ENCODE measurements around the gene EMILIN2. TPM values are rescaled to one million over a fixed set of nuclear protein-coding genes. Genes with fewer than 3 reads are reported as not detected.
"Not testable (repeated sequence)": the region's sequence is repeated elsewhere in the genome, so short reads cannot be mapped to it uniquely, and the experiment has no call there.

The EMILIN2 gene
- total and polyA plus RNA-seq, 2 of the 13 experiments (the other 11 are each of a cell fraction or from before 2014, with no cell fraction given) = 7.6 to 8.2 TPM

DNA sequence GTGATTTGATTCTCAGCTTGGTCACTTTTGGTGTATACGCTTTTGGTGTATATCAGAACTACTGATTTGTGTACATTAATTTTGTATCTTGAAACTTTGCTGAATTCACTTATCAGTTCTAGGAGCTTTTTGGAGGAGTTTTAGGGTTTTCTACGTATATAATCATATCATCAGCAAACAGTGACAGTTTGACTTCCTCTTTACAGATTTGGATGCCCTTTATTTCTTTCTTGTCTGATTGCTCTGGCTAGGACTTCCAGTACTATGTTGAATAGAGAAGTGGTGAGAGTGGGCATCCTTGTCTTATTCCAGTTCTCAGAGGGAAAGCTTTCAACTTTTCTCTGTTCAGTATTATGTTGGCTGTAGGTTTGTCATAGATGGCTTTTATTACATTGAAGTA, 19.7 kb downstream of the EMILIN2 start:
- in situ Hi-C loops (cut with HindIII; ENCODE audit: extremely low pct_ligation_motif_present, low pct_unique_long_range_greater_than_20kb); DNase-seq (ENCODE audit: low spot score); BruUV-seq (replicated peaks); H3K9me3 ChIP-seq (ENCODE audit: low read length); H3K9ac ChIP-seq (ENCODE audit: insufficient read depth, low read depth, low read length); H2AFZ ChIP-seq (ENCODE audit: low read length); POLR2A ChIA-PET; H3K4me3 ChIP-seq (replicated peaks in 1 of 3; ENCODE audit: insufficient read depth in 1 of 3, low read depth in 2 of 3, low read length in 3 of 3); H3K27me3 ChIP-seq (ENCODE audit: control insufficient read depth in 1 of 2, insufficient read depth in 2 of 2, low read length in 2 of 2); CTCF ChIA-PET (ENCODE audit: low intra/inter-chr PET ratio, low total read pairs); H3K27ac ChIP-seq (ENCODE audit: extremely low read length, insufficient read depth, low read length); FAIRE-seq; intact Hi-C loops (cut with micrococcal nuclease; ENCODE audit: unreplicated experiment); H4K20me1 ChIP-seq (ENCODE audit: insufficient read depth, low read length); H3K36me3 ChIP-seq (replicated peaks in 1 of 2; ENCODE audit: control insufficient read depth in 1 of 2, insufficient read depth in 2 of 2, low read length in 2 of 2); H3K79me2 ChIP-seq (ENCODE audit: insufficient read depth, low read length); H3K4me1 ChIP-seq (ENCODE audit: insufficient read depth, low read length); ATAC-seq; H3K4me2 ChIP-seq (ENCODE audit: low read depth, low read length): not testable (repeated sequence)
- WGBS (ENCODE audit: low lambda C conversion rate) = 2% methylated on average over 2 of the region's 2 CpGs

DNA sequence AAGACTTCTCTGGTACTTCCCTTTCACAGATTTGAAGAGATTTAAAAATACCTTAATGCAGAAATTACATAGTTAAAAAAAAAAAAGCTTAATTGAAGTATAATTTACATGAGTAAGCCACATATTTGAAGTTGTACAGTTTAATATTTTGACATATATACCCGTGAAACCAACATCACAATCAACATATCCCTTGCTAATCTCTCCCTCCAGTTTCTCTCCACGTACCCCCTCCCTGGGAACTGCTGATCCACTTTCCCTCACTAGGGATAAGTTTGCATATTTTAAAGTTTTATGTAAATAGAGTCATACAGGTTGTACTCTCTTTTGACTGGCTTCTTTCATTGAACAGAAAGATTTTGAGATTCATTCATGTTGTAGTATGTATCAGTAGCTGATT, 22.4 kb downstream of the EMILIN2 start:
- DNase-seq (ENCODE audit: low spot score) = no peak
- Histone ChIP-seq H2AFZ (ENCODE audit: low read length) (no peak overlapping the region), H3K4me3 (replicated peaks in 1 of 3; ENCODE audit: insufficient read depth in 1 of 3, low read depth in 2 of 3, low read length in 3 of 3) (no peak overlapping the region), H3K27ac (ENCODE audit: extremely low read length, insufficient read depth, low read length) (no peak overlapping the region), H3K9ac (ENCODE audit: insufficient read depth, low read depth, low read length) (no peak overlapping the region), H3K4me2 (ENCODE audit: low read depth, low read length) (no peak overlapping the region), H3K9me3 (ENCODE audit: low read length) (no peaks in the 10 kb centered on the region), H3K36me3 (replicated peaks in 1 of 2; ENCODE audit: control insufficient read depth in 1 of 2, insufficient read depth in 2 of 2, low read length in 2 of 2) (no peaks in the 10 kb centered on the region), H3K27me3 (ENCODE audit: control insufficient read depth in 1 of 2, insufficient read depth in 2 of 2, low read length in 2 of 2) (peaks cover 0 to 4% of the 10 kb centered on the region in 2 experiments; a peak in 1 of 5 replicates), H3K4me1 (ENCODE audit: insufficient read depth, low read length) (no peaks in the 10 kb centered on the region), H4K20me1 (ENCODE audit: insufficient read depth, low read length) (no peaks in the 10 kb centered on the region), H3K79me2 (ENCODE audit: insufficient read depth, low read length) (no peaks in the 10 kb centered on the region)
- intact Hi-C loops (cut with micrococcal nuclease; ENCODE audit: unreplicated experiment) = no loop called here
- TF ChIP-seq CEBPG (CRISPR knock-in tag; IDR thresholded peaks at IDR 0.05) = no peak
- TF ChIP-seq, protein P1, sequence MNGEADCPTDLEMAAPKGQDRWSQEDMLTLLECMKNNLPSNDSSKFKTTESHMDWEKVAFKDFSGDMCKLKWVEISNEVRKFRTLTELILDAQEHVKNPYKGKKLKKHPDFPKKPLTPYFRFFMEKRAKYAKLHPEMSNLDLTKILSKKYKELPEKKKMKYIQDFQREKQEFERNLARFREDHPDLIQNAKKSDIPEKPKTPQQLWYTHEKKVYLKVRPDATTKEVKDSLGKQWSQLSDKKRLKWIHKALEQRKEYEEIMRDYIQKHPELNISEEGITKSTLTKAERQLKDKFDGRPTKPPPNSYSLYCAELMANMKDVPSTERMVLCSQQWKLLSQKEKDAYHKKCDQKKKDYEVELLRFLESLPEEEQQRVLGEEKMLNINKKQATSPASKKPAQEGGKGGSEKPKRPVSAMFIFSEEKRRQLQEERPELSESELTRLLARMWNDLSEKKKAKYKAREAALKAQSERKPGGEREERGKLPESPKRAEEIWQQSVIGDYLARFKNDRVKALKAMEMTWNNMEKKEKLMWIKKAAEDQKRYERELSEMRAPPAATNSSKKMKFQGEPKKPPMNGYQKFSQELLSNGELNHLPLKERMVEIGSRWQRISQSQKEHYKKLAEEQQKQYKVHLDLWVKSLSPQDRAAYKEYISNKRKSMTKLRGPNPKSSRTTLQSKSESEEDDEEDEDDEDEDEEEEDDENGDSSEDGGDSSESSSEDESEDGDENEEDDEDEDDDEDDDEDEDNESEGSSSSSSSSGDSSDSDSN (CRISPR knock-in tag; IDR thresholded peaks at IDR 0.05) = no peak
- no peak for TF ChIP-seq POLR2AphosphoS2 (IDR thresholded peaks at IDR 0.05; ENCODE audit: low read depth, low read length)
- no peak for TF ChIP-seq ZNF256 (CRISPR knock-in tag; conservative IDR thresholded peaks at IDR 0.05)
- no peak for TF ChIP-seq RBM39 (IDR thresholded peaks at IDR 0.05; ENCODE audit: low read depth, low read length, poor library complexity, severe bottlenecking)
- no peak for FAIRE-seq
- no peak for ATAC-seq
- BruUV-seq (replicated peaks) = no TSS peak
- in situ Hi-C loops (cut with HindIII; ENCODE audit: extremely low pct_ligation_motif_present, low pct_unique_long_range_greater_than_20kb) = no loop called here
- POLR2A ChIA-PET = no interaction called here
- CTCF ChIA-PET (ENCODE audit: low intra/inter-chr PET ratio, low total read pairs) = no interaction called here
- 35% methylated on average over 2 of the region's 2 CpGs for WGBS (ENCODE audit: low lambda C conversion rate)

Measured in HepG2 (cell line).